GM13976 (cell line): ENCODE data around the gene BSN.

Experiments
- DNase-seq: peaks from one replicate; pipeline ENCODE4 v3.0.0; 2012; ENCODE audit warnings: low spot score
- in situ Hi-C: fragments of 300-500 bp; cut with MboI; formaldehyde crosslinking; loops from one replicate; pipeline ENCODE4 v1.12.0; 2022; ENCODE audit warnings: low sequenced_read_pairs, mixed read lengths, inconsistent platforms; ENCODE audit not compliant: unreplicated experiment
- TF ChIP-seq, protein P1 (sequence below): IDR thresholded peaks from 2 replicates; pipeline ENCODE4 v1.5.1; 2012; ENCODE audit warnings: borderline replicate concordance, mild to moderate bottlenecking; ENCODE audit not compliant: insufficient read depth; ENCODE audit errors: extremely low read depth, missing control alignments, control extremely low read depth

The BSN gene

DNA sequence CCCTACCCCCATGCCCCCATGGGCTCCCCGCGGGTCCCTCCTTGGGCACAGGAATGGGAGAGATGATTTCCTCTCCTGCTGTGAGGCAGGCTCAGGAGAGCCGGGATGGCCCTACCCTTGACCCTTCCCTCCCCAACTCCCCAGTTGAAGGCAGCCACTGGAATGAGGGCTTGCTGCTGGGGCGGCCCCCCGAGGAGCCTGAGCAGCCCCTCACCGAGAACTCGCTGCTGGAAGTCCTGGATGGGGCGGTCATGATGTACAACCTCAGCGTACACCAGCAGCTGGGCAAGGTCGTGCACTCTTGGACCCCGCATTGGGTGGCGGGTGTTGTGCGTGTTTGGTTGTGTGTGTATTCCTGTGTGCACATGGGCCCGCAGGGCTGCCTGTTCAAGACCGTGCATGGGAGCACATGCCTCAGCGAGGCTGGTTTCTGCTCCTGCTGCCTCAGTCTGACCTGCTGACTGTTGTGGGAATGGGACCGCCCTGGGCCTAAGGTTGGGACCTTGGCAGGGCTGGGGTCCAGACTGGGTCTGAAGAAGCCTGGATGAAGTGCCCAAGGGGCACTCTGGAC, 151.2 kb downstream of the BSN start:
- TF ChIP-seq, protein P1, sequence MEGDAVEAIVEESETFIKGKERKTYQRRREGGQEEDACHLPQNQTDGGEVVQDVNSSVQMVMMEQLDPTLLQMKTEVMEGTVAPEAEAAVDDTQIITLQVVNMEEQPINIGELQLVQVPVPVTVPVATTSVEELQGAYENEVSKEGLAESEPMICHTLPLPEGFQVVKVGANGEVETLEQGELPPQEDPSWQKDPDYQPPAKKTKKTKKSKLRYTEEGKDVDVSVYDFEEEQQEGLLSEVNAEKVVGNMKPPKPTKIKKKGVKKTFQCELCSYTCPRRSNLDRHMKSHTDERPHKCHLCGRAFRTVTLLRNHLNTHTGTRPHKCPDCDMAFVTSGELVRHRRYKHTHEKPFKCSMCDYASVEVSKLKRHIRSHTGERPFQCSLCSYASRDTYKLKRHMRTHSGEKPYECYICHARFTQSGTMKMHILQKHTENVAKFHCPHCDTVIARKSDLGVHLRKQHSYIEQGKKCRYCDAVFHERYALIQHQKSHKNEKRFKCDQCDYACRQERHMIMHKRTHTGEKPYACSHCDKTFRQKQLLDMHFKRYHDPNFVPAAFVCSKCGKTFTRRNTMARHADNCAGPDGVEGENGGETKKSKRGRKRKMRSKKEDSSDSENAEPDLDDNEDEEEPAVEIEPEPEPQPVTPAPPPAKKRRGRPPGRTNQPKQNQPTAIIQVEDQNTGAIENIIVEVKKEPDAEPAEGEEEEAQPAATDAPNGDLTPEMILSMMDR, result no peak
- in situ Hi-C loops, result no loop called here
- DNase-seq, result no peak

DNA sequence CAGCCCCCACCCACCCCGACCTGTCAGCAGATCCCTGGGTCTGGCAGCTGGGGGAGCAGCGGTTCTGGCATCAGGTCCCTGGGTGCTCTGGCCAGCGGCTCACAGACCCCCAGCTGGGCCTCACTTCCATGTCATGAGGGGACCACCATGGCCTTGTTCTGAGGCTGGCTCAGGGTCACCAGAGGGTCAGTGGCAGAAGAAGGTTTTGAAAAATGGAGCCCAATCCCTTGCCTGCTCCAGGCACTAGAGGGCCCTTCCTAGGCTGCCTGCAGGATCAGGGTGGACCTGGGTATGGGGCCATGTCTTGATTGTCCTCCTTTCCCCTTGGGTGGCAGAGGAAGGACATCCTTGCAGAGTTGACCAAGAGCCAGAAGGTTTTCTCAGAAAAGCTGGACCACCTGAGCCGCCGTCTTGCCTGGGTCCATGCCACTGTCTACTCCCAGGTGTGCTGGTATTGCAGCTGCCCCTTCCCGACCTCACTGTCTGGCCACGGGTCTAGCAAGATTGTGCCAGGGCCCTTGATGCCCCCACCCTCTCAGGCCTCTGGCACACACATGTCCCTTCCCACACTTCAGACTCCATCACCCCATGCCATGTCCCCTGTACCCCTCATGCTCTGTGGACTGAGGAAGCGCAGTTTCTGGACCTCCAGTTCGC, 152.3 kb downstream of the BSN start:
- TF ChIP-seq, protein P1, result no peak
- in situ Hi-C loops, result no loop called here
- no peak for DNase-seq

DNA sequence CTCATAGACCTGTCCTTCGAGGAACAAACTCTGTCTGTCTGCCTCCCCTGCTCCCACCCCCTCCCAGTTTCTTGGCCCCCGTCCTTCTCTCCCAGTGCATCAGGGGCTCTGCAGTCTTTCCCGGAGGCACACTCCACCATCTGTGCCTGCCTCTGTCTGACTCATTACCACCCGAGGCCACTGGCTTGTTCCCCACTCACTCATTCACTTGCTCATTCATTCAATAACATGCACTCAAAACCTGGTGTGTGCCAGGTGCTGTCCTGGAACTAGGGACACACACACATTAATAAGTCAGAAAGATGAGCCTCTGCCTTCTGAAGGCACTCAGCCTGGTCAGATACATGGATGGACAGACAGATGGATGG, 152.8 kb downstream of the BSN start:
- in situ Hi-C loops, result no loop called here
- TF ChIP-seq, protein P1, result no peak
- DNase-seq, result no peak

DNA sequence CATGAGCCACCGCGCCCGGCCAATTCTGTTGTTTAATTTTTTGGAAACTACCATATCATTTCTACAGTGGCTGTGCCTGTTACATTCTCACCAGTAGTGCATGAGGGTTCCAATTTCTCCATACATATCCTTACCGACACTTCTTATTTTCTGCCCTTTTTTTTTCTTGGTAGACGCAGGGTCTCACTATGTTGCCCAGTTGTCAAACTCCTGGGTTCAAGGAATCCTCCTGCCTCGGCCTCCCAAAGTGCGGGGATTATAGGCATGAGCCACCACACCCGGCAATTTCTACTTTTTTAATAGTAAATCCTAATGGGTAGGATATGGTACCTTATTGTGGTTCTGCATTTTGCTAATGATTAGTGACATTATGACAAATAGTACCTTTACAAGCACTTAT, 155.6 kb downstream of the BSN start:
- TF ChIP-seq, protein P1, result no peak
- DNase-seq, result no peak
- in situ Hi-C loops, result no loop called here

DNA sequence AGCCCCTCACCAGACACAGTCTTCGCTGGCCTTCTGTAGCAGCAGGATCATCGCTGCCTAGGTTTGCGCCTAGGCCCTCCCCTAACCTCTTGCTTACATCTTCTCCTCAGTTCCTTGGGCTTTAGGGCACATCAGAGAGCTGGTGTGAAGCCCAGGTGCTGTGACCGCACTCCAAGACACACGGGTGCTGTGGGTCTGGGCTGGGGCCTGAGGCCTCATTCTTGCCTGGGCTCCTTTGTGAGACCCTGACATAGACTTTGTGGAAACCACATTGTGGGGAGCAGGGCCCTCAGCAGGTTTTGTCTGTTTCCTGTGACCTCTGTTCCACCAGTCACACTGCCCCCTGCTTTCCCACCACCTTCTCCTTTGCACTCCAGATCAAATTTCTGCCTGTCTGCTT, 157.2 kb downstream of the BSN start:
- no peak for DNase-seq
- TF ChIP-seq, protein P1, result no peak
- in situ Hi-C loops, result no loop called here

DNA sequence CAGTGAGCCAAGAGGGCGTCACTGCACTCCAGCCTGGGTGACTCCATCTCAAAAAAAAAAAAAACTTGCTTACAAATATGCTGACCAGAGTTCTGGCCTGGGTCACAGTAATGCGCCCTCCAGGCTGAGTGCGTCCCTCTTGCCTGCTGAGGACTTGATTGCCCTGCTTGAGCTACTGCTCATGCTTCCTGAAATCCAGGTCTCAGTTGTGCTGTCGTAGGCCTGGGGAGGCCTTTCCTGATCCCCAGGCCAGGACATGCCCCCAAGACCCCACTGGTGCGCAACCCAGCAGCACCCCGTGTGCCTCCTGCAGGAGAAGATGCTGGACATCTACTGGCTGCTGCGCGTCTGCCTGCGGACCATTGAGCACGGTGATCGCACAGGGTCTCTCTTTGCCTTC, 157.9 kb downstream of the BSN start:
- TF ChIP-seq, protein P1, result no peak
- in situ Hi-C loops, result no loop called here

DNA sequence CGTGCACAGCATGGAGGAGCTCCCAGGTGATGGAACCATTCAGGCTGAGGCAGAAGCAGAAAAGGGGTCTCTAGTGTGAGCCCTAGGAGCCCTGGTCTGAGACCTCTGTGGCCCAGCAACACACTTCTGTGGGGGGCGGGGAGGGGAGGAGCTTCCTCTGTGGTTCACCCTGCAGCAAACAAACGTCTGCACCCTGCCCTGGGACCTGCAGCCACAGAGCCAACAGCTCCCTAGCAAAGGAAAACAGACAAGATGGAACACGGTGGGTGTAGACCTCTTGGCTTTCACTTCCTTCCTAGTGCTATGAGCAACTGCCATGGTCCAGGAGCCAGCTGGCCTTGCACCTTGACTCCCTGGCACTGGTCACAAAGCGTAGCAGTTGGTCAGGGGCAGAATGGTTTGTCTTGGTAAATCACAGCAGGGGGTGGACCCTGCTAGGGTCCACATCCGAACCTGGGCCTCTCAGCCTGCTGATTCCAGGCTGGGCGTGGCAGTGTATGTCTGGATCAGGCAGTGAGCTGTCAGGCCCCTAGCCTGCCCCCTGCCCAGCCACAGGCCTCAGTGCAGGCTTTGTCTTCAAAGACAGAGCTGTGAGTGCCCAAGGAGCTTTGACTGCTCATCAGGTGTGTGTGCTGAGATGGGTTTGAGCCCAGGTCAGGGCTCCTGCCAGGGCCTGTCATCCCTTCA, 158.5 kb downstream of the BSN start:
- TF ChIP-seq, protein P1, result no peak
- DNase-seq, result no peak
- in situ Hi-C loops, result no loop called here

More for the DNA sequence above, 157.9 kb downstream of the BSN start:
- DNase-seq, result no peak
